CD4-positive, alpha-beta T cell treated with Interleukin-1 beta for 1 hour (primary cell): ENCODE results near the gene PTPRR.

Source experiments
- DNase-seq, 2 donors: peaks; one replicate each; pipeline ENCODE4 v3.0.0-alpha.2; 2020 to 2022

The PTPRR gene

DNA sequence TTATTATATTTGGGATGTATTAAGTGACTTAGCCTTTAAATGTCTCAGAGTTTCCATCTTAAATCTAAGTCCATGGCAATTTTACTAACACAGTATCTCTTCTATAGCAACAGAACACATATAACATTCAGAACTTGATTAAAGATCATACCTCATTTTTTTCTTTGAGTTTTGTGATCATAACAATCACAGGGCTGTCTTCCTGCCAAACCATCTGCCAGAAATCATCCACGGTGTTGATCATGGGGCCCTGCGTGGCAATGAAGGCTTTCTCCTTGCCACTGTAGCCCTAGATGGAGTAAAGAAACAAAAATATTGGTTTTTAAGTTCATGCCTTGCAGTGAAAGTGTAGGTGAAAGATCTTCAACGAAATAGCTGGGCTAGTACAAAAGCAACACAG, 236.6 kb downstream of the PTPRR start:
- no peak for DNase-seq

GRCh38 chr12:70671698-70672097, 248.8 kb downstream of the PTPRR start:
- no peak for DNase-seq

- DNase-seq, result no peak
Observed at GRCh38 chr12:70670948-70671347, 249.6 kb downstream of the PTPRR start.

GRCh38 chr12:70667253-70667652, 253.3 kb downstream of the PTPRR start:
- no peak for DNase-seq

- DNase-seq, result no peak
Observed at GRCh38 chr12:70666364-70666763, 254.2 kb downstream of the PTPRR start.

DNA sequence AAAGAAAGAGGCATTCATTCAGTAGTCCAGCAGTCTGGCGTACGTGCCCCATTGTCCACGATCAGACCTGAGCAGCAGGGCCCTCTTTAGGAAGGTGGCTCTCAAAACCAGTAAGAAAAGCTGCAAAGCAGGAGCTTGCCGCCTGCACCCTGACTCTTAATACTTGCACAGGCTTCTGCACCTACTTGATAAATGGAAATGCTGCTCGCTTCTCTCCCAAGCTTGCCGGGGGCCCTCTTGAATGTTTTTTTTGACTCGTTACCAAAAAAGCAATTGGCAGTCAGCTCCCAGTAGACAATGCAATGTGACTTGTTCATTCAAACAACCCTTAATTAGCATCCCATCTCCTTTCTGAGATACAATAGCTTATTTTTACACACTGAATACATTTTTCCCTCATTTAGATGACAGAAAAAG, 256.1 kb downstream of the PTPRR start:
- DNase-seq, result no peak

GRCh38 chr12:70663838-70664237, 256.7 kb downstream of the PTPRR start:
- DNase-seq, result no peak

DNA sequence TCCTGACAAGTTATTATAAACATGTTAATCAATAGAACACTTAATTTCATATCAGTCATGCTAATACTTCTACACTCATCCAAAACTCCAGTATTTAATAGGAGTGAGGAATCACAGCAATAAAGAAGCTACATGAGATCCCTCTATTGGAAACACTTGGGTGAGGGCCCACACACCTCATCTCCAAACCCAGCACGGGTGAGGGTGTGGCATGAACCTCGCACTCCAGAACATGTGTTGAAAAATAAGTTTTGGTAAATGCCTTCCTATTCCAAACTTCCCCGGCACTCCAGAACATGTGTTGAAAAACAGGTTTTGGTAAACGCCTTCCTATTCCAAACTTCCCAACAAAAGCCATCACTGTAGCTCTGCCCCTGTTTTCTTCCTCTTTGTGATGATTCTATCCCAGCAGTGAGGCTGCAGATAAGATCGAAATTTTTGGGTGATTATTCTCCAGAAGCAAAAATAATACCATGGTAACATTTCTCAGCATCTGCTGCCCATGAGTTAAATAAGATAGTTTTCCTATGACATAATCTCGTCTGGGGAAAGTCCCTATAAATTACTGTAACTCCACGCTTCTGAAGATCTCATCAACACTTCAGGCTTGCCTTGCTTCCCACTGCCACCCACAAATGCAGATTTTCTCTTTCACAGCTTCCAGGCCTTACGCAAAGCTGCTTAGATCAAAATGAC, 258.9 kb downstream of the PTPRR start:
- DNase-seq, result no peak

DNA sequence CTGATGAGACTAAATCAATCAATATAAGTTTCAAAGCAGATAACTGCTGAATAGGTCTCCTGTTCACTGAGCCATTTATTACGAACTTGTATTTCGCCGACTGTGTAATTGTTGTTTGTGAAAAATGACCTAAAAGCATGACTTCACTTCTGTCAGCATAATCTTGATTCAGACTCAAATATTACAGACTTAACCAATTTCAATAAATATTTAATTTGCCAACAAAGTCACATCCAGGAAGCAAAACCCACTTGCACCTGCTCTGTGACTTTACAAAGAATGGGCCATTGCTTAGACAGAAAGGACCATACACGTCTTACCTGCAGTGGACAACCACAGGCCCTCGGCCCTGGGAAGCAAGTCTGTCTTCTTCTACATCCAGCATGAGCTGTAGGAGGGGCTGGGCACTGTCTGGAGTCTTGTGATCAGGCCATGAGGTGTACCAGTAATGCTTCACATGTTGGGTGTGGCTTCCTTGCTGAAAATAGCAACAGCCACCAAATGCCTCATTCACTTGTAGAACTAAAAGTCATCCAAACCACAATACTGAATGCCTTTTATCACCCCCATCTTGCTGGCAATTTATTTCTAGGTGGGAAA, 259.8 kb downstream of the PTPRR start:
- DNase-seq, result peak in 1 of 2 donors; percentile 24

DNA sequence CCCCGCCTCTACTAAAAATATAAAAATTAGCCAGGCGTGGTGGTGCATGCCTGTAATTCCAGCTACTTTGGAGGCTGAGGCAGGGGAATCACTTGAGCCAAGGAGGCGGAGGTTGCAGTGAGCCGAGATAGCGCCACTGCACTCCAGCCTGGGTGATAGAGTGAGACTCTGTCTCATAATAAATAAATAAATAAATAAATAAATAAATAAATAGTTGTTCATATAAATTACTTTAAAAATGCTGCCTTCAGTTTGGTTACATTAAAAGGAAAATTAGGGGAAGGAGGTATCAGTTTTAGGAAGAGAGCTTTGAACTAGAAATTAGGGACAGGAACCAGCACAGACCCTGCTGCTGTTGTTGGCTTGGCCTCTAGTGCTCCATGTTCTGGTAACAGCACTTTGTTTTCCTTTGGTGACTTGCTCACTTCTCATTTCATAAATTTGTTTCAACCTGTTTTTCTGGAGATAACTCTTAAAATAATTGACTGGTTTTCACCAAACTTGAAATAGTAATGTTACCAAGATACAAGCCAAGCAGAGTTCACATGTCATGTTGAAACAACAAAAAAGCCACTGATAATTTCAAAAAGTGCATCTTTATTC, 260.4 kb downstream of the PTPRR start:
- DNase-seq, result no peak

DNA sequence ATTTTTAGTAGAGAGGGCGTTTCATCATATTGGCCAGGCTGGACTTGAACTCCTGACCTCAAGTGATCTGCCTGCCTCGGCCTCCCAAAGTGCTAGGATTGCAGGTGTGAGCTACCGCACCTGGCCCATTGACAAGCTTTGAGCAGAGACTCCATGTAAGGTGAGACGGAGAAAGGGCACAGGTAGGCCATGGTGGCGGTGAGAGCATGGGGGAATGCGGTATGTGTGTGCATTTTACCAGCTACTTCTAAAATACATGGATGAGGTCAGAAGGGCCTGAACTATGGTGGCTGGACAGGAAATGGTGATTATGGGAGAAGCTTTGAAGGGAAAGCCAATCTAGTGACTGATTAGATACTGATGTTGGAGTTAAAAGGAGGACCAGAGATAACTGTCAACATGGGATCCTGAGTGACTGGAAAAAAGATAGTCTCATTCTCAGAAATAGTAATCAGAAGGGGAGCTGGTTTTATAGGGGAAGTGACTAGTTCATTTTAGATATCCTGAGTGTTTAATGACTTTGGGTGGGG, 261.4 kb downstream of the PTPRR start:
- DNase-seq, result no peak

- DNase-seq, result no peak
Observed at GRCh38 chr12:70657616-70658286, 262.8 kb downstream of the PTPRR start.

DNA sequence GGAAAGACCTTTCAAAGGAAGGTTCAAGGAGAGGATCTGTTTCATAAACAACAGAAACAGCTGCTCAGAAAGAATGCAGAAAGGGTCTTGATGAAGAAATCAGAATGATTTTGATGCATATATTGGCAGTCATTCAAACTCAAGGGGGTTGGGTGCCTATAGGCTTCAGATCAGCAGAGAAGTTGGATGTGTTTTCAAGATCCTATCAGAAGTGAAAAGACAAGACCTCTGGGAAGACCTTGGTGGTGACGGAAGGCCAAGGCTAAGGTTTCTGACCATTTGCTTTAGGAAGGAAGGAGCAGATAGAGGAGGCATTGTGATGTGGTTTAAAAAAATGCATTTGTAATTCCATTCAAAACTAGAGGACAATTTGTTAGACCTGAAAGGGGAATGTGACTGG, 268.1 kb downstream of the PTPRR start:
- no peak for DNase-seq

DNA sequence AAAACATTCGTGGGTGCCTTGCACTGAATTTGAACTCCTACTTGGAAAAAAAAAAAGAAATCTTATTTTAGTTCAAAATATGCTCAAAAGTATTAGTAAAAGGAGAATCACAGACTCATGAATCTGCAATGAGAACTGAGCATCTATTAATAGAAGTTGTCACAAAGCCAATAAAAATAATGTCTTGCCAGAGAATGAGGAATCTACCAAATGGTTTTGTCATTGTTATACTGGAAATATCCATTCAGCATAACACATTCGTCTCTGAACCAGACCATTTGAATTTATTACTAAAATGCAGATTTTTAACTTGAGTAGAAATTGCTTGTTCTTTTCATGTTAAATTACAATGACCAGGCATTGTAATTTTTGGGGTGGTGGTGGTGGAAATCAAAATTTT, 271.7 kb downstream of the PTPRR start:
- no peak for DNase-seq

DNA sequence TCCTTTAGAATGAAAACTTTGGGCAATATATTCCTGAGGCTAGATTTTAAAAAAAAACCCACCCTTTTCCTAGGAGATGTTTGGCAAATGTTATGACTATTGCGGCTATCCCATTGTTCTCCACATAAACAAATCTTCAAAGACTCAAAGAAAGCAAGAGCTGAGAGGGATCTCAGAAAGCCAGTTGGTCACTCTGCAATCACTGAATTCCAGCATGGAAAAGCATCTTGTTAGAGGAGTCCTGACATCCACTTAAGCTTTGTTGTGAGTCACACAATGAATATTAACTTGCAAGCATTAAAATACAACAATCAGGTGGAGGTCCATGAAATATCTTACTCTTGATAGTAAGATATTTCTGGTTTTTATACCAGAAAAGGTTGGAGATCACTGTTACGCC, 272.3 kb downstream of the PTPRR start:
- no peak for DNase-seq

DNA sequence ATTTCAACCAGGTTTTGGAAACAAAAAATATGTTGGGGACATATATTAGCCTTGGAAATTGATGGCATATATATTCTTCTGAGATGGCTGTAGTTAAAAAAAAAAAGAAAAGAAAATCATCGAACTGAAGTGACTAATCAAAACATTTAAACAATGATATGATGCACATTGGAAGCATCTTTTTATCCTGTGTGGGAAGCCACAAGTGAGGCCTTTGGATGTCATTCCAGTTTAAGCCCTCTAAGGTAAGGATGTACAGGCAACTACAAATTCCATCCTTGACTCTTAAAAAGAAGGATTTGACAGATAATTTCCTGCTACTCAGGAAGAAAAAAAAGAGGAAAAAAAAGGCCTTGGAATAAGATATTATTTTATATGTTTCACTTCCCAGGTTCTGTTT, 273.7 kb downstream of the PTPRR start:
- DNase-seq, result no peak

DNA sequence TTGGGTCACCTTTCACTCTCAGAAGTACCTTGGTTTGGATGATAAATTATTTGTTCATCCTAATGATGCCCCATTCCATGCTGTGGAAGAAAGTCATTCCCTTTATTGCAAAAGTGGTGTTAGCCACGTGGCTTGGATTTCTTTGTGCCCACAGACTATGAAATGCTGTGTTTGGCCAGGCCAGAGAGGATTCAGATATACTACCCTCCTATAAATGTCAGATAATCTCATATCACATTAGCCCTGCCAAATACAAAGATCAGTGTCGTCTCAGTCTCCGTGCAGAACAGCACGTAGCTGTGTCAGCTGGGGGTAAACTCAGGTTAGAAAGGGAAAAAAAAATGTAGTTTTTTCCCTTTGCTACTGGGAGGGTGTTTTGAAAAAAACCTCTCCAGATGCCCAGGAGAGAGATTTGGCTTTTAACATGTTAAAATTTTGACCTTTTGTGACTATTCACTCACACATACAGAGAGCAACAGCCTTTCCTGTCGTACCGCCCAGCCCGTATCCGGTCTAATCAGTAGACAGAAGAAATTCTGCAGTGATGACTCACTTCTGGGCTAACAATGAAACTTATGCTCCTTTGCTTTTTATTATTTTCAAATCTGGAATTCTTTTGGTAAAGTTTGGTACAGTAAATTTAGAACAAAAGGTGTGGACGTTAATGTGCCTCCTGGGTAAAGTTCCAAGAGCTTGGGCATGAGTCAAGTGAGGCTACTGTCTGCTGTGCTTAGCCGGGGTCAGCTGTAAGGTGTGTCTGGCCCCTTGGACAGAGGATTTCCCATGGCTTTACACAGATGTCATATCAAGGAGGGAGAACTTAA, 274.8 kb downstream of the PTPRR start:
- DNase-seq, result peak; percentile 4

DNA sequence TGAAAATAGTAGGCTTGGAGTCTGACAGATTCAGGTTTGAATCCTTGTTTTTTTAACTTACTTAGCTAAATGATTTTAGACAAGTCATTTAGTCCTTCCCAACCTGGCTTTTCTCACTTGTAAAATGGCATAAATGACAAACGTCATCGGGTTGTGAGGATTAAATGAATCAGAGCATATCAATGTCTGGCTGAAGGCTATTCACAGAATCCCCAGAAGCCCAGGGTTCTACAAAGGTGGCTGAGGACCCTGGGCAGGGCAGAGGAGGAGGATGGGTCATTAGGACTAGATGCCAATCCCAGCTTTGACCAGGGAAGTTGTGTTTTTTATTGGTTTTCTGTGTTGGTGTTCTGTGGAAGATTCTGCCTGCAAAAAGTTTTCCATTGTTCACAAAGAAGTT, 275.7 kb downstream of the PTPRR start:
- DNase-seq, result no peak

GRCh38 chr12:70643939-70644338, 276.6 kb downstream of the PTPRR start:
- DNase-seq, result no peak

DNA sequence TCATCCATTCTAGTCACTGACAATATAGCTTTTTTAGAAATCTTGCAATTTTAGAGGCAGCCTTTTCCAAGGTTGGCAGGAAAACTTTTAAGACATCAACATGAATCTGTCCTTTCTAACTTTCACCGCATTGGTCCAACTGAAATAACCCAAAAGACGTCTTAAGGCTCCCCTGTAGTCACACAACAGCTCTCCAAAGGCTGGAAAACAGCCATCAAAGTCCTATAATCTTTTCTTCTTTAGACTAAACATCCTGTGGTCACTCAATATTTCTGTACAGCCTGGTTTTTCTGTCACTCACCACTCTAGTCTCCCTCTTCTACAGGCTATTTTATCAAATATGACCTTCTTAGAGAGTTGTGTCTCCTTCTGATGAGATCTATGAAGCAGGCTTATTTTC, 278.8 kb downstream of the PTPRR start:
- DNase-seq, result no peak

DNA sequence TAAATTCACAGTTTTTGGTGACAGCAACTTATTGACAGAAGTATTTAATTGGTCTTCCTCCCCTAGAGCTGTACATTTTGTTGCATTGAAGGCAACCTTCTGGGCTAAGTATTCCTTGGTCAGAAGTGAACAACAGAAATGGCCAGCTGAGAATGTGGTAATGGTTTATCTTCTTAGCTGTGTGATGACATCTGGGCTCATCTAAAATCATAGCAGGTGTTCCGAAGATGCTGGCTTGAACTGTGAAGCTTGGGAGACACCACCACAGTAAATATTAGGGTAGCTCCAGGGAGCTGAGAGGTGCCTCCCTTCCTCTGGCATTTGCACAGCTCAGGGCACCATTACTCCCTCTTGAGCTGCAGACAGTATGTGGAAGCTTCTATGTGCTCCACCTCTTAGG, 279.6 kb downstream of the PTPRR start:
- no peak for DNase-seq

- DNase-seq, result no peak
Observed at GRCh38 chr12:70639535-70639934, 281.0 kb downstream of the PTPRR start.
